GM19025 (cell line): ENCODE data around the gene REPS2.
"Not testable (repeated sequence)": the region's sequence is repeated elsewhere in the genome, so short reads cannot be mapped to it uniquely, and the experiment has no call there.

ENCODE experiments used
- ATAC-seq: cut with Tn5 transposase; IDR thresholded peaks from one replicate; pipeline ENCODE4 v1.9.1; 2021; ENCODE audit warnings: mild to moderate bottlenecking, low read depth, moderate library complexity; ENCODE audit not compliant: unreplicated experiment

REPS2 gene

DNA sequence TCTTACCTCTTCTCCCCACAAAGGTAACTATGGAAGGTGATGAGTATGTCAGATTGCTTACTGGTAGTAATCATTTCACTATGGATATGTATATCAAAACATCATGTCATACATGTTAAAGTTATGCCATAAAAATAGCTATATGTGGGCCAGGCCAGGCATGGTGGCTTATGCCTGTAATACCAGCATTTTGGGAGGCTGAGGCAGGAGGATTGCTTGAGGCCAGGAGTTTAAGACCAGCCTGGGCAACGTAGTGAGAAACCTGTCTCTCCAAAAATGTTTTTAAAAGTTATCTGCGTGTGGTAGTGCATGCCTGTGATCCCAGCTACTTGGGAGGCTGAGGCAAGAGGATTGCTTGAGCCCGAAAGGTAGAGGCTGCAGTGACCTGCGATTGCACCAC lies 16.2 kb downstream of the REPS2 start:
- ATAC-seq = not testable (repeated sequence)

DNA sequence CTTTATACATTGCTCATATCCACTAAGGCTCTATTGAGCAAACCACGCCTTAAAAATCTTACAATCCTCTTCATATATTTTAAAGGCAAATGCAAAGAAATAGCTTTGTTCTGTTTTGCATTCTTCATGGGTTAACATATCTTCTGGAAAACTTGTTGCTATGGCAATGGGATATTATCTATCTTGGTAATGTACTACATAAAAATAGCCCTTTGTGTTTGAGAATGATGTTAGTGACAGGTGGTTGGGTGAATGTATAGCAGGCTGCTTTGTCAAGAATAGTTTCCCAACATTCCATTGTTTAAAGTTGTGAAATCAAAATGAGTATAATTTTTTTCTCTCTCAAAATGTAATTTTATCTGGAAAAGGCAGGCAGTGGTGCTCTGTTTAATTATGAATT lies 16.8 kb downstream of the REPS2 start:
- ATAC-seq = no peak

DNA sequence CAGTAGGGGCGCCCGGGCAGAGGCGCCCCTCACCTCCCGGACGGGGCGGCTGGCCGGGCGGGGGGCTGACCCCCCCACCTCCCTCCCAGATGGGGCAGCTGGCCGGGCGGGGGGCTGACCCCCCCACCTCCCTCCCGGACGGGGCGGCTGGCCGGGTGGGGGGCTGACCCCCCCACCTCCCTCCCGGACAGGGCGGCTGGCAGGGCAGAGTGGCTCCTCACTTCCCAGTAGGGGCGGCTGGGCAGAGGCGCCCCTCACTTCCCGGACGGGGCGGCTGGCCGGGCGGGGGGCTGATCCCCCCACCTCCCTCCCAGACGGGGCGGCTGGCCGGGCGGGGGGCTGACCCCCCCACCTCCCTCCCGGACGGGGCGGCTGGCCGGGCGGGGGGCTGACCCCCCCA lies 18.5 kb downstream of the REPS2 start:
- not testable (repeated sequence) for ATAC-seq

DNA sequence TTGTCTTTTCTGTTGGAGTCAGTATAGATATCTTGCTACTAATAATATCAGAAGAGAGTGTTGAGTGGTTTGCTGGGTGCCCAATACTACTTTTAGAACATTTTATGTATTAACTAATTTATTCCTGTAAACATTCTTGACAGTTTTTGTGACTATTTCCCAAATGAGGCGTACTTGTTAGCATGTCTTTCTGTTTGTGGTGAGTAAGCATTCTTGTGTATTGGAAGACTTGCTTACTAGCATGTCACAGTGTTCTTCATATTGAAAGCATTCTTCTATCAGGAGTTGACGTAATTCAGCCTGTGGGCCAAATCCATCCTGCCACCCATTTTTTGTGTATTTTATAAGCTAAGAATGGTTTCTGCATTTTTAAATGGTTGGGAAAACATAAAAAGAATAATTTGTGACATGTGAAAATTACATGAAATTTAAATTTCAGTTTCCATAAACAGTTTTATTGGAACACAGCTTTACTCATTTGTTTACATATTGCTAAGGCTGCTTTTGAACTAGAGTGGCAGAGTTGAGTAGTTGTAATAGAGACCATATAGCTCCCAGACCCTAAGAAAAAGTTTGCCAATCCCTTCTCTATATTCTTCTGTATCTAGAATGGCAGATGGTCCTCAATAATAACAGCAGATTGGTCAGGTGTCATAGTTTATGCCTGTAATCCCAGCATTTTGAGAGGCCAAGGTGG lies 20.4 kb downstream of the REPS2 start:
- no peak for ATAC-seq

DNA sequence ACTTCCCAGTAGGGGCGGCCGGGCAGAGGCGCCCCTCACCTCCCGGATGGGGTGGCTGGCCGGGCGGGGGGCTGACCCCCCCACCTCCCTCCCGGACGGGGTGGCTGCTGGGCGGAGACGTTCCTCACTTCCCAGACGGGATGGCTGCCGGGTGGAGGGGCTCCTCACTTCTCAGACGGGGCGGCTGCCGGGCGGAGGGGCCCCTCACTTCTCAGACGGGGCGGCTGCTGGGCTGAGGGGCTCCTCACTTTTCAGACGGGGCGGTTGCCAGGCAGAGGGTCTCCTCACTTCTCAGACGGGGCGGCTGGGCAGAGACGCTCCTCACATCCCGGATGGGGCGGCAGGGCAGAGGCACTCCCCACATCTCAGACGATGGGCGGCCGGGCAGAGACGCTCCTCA lies 22.3 kb downstream of the REPS2 start:
- ATAC-seq = not testable (repeated sequence)

DNA sequence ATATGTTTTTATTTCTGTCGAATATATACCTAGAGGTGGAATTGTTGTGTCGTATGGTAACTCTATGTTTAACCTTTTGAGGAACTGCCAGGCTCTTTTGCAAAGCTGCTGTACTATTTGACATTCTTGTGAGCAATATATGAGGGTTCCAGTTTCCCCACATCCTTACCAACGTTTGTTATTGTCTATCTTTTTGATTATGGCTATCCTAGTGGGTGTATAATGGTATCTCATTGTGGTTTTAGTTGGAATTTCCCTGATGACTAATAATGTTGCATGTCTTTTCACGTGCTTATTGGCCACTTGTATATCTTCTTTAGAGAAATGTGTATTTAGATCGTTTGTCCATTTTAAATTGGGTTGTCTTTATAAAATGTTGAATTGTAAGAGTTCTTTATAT lies 24.5 kb downstream of the REPS2 start:
- no peak for ATAC-seq

DNA sequence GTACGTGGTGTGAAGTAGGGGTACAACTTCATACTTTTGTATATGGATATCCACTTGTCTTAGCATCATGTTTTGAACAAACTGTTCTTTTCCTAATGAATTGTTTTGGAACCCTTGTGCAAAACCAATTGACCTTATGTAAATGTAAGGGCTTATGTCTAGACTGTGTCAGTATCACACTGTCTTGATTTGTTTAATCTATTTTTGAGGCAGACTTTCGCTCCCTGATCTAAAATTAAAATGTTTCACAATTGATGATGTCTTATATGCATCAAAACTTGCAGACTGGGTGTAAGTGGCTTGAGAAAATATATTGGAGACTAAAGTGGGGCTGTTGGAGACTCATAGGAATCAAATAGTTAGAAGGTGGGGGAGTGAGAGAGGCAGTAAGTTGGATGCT lies 25.2 kb downstream of the REPS2 start:
- no peak for ATAC-seq

DNA sequence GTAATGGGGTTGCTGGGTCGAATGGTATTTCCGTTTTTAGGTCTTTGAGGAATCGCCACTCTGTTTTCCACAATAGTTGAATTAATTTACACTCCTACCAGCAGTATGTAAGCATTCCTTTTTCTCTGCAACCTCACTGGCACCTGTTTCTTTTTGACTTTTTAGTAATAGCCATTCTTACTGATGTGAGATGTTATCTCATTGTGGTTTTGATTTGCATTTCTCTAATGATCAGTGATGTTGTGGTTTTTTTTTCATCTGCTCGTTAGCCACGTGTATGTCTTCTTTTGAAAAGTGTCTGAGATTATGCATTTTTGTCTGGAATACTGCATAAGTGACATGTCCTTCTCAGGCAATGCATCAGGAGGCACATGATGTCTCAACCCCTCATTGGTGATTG lies 28.8 kb downstream of the REPS2 start:
- no peak for ATAC-seq

DNA sequence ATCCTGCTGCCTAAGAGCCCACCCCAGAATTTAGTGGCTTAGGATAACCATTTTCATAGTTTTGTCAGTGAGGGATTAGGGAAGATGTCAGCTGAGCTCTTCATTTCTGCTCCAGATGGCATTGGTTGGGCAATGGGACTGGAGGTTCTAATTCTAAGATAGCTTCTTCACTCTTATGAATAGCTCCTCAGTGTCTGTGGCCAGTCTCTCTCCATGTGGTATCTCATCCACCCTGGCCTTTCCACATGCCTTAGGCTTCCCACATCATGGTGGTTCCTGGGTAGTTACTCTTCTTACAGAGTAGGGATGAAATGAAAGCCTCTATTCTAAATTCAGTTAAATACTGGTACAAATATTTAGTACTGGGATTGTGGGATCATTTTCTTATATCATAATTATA lies 31.3 kb downstream of the REPS2 start:
- ATAC-seq = no peak

DNA sequence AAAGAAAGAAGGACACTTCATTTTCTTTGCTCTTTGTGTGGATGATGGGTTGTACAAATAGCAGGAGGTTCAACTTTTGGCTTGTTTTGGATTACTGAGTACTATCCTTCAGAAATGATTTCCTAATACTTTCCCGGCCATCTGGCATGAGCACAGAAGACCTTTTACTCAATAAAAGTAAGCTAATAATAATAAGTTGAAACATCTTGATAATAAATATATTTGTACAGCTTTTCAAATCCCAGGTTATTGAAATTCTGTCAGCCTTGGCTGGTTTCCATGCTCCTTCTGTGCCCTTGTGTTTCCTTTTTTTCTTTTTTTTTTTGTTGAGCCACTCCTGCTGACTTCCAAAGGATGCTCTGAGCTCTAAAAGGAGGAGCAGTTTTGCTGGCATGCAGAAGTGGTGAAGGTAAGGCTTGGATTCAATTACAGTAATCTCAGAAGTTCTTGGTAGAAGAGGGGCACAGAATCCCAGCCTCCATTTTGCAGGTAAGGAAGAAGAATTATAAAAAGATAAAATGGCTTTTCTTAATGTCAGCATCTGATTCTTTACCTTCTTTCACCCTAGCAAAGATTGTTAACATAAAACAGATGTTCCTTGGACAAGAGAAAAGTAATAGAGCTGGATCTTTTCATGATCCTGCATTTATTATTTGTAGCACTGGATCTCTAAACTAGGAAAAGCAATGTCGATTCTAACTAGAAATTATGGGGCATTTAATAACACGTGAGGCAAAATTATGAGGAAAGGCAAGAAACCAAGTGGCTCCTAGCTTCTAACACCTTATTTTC lies 31.9 kb downstream of the REPS2 start:
- ATAC-seq = no peak

DNA sequence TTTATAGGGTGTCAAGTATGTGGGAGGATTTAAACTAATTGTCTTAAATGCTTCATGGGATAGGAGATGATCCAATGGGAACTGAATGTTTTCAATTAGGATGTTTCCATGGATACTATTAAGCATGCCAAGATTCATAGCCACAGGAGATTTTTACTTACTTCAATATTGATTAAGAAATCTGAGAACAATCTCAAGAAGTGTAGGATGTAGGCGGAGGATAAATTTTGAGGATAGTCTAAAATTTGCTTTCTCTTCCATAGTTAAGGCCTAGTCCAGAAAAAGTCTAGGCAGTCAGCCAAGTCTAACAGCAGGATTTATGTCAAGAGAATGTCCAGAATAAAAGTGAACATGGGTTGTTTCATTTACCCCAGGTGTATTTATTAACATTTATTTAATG lies 32.8 kb downstream of the REPS2 start:
- no peak for ATAC-seq

DNA sequence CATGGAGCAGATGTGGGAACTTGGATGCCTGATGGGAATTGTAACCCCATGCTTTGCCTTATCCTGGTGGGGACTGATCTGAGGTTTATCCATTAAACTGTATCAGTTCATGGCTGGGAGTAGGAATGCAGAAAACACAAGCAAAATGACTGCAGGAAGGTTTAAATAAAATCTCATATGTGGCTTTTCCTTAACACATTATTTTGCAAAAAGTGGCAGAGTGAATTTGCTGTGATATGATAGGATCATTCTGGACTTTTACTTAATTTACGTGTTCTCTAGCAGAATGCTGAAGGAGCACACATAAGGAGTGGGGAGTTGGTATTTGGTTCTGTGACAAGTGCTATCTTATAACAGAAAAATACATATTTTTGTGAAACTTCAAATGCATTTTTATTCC lies 34.8 kb downstream of the REPS2 start:
- ATAC-seq = no peak

DNA sequence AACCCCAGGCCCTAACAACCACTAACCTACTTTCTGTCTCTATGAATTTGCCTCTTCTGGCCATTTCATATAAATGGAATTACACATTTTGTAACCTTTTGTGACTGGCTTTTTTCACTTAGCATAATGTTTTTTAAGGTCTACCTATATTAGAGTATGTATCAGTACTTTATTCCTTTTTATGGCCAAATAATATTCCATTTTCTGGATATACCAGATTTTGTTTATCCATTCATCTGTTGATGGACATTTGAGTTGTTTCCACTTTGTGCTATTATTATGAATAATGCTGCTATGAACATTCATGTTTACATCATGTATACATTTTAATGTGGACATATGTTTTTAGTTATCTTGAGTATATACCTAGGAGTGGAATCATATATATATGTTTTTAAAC lies 35.5 kb downstream of the REPS2 start:
- ATAC-seq = no peak

DNA sequence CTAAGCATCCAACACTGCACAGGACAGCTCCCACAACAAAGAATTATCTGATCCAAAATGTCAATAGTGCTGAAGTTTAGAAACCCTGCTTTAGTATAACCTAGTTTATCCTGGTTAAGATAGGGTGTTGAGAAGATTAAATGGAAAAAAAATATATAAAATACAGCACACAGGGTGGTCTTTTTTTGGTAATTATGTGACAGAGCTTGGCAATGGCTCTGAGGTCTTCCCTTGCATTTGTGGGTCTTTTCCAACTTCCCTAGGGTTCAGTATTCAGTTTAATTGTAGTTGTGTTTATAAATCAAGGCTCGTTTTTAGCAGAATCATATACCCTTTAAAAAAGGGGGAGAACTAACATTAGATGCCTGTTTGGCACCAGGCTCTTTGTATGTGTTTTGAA lies 36.6 kb downstream of the REPS2 start:
- ATAC-seq = no peak

DNA sequence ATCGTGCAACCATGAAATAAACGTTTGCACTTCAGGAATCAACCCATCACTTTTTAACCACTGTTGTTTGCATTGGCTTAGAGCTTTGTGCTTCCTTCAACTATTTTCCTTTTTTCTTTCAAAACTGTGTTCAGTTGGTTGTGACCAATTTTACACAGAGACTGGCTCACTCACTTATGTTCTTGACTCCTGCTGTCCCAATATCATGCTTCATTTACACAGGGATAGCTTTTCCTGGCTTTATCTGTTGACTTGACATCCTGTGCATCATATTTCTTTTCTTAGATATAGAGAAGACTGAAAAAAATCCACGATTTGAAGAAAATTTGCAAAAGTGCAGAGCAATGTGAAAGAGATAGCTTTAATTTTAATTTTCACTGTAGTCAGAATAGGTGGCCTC lies 38.8 kb downstream of the REPS2 start:
- no peak for ATAC-seq

DNA sequence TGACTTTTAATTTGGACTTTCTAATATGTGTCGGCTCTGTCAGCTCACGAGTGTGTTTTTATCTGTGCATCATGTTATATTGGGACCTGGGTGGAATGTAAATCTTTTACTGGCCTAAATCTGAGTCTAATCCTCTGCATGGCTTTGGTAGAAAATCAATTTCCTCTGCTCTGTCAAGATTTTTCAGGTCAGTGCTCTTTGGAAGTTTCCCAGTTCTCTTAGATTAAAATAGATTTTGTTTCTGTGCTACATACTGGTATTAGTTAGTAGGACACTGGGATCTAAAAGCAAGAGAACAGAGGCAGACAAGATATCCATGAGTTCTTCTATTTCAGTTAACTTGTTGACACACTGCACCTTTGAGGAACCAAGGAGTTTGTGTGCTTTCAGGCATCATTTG lies 39.7 kb downstream of the REPS2 start:
- no peak for ATAC-seq

DNA sequence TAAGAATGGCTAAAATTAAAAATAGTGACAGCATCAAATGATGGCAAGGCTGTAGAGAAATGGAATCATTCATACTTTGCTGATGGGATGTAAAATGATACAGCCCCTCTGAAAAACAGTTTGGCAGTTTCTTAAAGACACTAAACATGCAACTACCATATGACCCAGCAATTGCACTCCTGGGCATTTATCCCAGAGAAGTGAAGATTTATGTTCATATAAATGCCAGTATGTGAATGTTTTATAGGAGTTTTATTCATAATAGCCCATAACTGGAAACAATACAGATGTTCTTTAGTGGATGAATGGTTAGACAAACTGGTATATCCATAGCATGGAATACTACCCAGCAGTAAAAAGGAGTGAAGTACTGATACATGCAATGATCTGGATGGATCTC lies 43.3 kb downstream of the REPS2 start:
- no peak for ATAC-seq

DNA sequence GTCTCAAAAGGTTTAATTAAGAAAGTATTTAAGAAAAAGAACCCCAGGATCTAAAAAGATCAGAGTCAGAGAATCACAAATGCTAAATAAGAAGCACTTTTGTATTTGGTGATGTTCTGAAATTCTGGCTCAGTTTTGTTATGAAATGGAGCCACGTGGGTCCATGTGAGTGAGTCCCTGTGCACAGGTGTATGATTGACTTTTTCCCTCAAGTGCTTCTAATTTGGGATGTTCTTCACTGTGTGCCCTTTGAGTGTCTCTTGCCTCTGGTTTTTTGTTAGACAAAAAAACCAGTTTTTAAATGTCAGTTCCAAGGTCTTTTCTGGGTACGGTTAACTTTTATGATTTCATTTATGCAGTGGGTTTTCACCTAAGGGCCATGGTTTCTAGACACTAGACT lies 44.4 kb downstream of the REPS2 start:
- ATAC-seq = no peak

DNA sequence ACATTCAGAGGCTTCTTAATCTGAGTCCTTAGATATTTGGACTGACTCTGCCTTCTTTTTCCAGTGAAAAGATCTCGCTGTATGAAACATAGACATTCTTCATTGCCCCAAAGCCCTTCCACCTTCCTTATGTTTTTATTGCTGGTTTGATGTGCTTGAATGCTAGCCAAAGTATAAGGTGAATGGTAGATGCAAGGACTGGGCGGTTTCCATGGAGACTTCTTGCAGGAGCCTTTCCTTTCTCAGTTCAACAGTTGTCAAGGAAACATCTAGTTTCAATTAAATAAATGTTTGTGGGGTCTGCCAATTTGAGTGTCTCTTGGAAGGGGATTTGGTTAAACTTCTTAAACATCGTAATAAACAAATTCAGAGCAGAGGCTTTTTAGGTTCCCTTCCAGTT lies 46.0 kb downstream of the REPS2 start:
- no peak for ATAC-seq

DNA sequence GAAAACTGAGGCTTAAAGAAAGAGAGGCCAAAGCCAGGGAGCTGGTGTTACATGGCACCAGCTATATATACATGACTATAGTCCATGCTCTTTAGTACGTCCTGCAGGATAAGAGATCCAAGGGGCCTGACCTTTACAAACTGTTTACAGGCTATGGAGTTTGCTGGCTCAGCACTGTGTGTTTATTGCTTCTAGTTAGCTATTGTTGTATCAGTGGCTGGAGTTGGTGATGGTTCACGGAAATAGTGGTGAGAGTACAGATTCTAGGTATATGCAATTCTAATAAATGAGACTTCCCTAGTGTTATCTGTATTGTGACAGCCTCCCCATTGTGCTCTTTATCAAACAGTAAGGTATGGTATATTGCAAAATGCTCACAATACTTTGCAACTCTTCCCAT lies 46.5 kb downstream of the REPS2 start:
- no peak for ATAC-seq

DNA sequence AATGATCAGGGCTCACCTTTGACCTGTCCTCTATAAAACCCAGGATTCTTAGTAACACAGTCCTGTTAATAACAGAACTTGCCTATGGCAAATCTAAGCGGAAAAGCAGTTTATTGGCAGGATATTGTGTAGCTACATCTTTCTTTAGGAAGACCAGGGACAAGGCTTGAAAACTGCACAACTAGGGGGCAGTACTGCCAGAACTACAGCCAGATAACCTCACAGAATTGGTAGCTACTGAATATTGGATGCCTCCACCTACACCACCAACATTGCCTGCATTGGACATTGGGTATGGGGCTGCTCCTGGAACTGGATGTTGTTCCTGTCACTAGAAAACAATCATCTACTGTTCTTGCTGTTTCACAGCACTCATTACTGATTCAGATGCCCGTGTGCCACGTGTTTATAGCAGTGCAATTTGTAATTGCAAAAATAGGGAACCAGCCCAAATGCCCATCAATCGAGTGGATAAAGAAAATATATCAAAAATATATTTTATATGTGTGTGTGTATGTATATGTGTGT lies 47.4 kb downstream of the REPS2 start:
- ATAC-seq = no peak

DNA sequence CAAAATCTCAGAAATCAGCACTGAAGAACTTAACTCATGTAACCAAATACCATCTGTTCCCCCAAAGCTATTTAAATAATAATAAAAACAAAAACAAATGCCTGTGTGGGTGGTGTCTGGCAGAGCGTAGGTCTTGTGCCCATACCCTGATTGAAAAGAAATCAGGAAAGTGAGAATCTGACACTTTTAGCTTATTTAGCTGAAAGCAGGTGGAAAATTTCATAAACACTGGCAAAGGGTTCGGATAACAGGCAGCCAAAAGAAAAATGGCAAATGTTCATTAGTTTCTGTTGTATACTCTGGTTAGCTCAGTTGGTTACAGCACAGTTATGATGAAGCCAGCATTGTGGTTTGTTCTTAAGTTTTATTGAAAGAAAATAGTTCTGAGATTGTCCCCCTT lies 48.3 kb downstream of the REPS2 start:
- ATAC-seq = no peak
